GM21717 (cell line): Measurements from ENCODE around the gene MNT.

Source experiments
- ATAC-seq: cut with Tn5 transposase; IDR thresholded peaks from one replicate; pipeline ENCODE4 v1.9.1; 2021; ENCODE audit warnings: mild to moderate bottlenecking, moderate library complexity; ENCODE audit not compliant: unreplicated experiment

Gene MNT

DNA sequence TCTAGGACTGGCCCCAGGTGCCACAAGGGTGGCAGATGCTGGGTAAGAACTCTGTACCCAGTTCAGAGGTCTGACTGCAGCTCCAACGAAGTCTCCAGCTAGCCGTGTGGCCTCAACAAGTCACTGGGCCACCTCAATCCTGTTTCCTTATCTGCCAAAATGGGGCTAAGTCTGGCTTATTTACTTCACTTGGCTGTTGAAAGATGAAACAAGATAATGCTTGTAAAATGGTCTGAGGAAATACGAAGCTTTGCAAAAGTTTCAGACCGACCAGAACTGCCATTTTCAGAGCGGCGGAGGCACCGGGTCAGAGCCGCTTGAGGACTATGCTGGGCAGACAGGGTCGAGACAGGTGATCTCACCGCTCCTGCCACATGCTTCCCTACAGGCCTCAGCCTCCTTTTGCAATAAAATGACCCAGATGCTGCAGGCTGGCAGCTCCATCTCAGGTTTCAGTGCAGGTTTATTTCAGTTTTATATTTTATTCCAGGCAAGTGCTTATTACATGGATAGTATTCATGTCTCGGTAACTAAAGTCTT, 17.2 kb downstream of the MNT start:
- no peak for ATAC-seq

DNA sequence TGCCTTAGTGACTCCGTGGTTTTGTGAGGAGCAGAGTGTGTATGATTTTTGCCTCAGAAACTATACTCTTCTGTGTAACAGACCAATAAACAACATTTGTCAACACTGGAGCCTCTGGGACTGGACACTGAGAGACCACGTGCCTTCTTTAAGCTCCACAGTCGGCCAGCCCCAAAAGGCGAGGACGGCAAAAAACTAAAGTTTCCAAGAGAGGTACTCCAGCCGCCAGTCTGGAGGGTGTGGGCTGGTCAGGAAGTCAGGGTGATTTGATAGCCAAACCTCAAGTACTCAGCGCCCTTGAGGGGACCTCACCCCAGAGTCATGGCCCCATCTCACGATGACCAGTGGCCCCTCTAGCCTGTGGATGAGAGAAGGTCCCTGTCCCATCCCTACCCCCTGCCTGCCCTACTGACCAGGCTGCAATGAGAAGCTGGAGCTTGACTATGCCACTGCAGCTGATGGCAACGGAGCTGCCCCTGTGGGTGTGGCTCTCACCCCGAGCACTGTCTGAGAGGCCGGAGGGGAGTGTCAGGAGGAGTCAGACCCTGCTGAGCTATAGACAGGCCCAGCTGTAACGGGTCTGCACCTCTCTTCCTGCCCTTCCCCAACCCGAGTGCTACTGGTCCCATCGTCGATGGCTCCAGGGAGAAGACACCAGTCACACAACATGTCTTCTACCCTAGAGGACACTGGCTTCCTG, 19.8 kb downstream of the MNT start:
- no peak for ATAC-seq

DNA sequence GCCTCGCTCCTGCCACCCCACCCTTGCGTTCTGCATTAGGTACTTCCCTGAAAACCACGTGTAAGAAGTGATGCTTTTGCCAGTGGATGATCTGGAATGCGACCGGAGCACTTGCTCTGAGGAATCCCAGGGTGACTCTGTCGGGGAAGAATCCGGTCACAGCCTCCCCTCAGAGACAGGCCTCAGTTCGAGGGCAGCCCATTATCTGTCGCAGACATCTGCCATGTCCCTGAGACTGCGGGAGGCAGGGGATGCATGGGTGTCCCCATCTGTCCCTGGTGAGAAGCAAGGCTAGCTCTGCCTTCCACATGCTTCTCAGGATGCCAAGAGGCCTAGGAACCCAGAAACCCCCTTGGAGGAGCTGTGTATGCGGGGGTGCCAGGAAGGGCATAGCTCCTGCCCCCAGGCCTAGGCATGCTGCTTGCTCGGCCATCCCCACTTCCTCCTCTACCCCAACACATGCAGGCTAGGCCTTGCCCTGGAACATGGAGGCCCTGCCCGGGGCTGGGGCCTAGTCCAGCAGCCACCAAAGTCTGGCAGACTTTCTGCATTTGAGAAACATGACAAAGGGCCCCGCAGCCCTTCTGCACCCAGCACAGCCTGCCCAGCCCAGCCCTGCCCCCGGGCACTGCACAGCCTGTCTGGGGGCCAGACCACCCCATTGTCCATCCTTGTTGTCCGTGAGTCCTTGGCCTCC, 20.5 kb downstream of the MNT start:
- no peak for ATAC-seq

DNA sequence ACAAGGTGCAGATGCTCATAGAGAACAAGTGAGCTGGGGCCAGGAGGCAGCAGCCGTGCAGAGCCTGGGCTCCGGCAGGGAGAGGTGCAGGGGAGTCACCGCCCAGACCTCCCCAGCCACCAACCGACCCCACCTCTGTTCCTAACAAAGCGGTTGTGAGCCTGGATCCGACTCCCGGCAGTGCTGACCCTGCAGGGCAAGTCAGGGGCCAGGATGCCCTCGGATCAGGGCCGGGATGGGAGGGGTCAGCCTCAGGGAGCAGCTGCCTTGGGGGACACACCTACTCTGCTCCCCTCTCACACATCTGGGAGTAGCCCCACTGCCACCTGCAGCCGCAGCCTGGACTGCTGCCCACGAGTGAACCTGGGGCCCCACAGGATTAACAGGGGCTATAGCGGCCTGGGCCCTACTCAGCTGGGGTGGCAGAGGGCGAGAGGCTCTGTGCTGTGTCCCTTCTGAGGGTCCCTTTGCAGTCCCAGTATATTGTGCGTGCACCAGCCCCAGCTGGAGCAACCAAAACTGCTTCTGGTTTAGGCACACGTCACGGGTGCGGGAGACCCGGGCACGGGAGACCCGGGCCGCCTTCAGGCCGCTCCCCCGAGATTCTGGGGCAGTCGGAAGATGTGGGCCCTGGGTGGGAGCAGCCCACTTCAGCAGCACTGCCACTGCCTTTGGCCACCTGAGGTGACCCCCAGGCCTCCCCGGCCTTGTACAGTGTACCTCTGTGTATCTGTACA, 21.2 kb downstream of the MNT start:
- ATAC-seq = no peak

DNA sequence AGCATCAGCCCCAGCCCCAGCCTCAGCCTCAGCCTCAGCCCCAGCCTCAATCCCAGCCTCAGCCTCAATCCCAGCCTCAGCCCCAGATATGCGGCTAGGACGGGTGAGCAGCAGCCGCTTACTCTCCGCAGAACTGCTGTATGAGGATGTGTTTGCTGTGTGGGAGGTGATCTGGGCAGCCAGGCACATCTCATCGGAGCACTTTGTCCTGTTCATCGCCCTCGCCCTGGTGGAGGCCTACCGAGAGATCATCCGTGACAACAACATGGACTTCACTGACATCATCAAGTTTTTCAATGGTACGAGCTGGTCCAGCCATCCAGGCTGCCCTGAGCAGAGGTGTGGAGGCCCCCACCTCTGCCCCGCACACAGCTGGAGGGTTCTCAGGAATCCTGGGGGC, 22.0 kb downstream of the MNT start:
- ATAC-seq = no peak

DNA sequence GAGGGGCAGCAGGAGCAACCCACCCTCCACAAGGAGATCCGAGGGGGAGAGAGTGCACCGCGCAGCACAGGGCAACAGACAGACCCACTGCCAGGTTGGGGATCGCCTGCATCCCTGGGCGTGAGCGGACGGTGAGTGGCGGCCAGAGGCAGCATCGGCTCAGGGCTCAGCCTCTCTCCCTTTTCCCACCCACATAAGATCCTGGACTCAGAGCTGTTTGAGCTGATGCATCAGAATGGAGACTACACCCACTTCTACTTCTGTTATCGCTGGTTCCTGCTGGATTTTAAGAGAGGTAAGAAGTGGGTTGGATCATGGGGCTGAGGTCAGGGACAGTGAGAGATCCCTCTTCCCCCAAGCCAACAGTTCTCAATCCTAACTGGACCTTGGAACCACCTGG, 23.2 kb downstream of the MNT start:
- ATAC-seq = no peak

DNA sequence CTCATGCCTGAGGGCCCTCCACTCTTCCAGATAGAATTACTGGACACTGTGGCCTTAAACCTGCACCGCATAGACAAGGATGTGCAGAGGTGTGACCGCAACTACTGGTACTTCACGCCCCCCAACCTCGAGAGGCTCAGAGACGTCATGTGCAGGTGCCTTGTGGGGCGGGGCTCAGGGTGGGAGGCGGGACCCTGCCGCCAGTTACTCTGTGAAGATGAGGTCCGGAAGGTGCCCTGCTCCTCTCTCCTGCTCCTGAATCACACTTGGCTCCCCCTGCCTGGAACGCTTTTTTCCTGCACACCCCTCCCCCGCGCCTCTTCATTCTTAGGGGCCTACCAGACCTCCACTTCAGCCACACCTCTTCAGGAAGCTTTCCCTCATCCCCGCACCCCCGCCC, 24.8 kb downstream of the MNT start:
- ATAC-seq = no peak

DNA sequence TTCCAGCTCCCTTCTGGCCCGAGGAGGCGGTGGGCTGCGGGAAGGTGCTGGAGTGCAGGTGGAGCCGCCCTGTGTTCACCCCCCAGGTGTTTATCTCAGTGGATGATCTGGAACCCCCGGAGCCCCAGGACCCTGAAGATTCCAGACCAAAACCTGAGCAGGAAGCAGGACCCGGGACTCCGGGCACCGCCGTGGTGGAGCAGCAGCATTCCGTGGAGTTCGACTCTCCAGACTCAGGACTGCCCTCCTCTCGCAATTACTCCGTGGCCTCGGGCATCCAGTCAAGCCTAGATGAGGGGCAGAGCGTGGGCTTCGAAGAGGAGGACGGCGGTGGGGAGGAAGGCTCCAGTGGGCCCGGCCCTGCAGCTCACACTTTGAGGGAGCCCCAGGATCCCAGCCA, 25.5 kb downstream of the MNT start:
- no peak for ATAC-seq

DNA sequence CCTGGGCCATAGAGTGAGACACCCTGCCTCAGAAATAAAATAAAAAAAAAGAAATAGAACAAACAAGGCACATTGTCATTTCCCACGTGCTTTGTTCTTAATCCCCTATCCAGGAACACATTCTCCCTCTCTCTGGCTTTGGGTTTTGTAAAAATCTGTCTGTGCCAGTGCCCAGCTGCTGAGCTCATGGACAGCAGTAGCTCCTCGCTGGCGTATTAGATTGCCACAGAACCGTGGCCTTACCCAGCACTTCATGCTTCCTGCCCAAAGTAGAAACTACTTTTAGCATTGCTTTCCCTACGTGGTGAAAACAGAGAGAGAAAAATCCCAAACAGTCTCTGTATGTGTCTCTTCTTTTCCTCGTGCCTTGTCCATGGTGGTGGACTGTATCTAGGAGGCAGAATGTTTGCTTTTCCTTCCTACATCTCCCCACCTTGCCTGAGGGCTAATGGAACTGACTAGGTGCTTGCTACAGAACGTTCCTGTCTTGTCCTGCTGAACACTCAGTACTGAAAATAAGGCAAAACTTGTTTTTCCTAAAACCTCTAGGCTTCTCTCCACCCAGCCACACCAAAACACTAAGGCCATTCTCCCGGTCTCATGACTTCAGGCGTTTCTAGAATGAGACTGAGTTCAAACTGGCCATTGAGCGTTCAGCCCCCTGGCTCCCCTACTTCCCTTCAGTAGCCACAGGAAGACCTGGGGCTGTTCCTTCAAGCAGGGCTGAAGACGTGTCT, 26.1 kb downstream of the MNT start:
- ATAC-seq = no peak

DNA sequence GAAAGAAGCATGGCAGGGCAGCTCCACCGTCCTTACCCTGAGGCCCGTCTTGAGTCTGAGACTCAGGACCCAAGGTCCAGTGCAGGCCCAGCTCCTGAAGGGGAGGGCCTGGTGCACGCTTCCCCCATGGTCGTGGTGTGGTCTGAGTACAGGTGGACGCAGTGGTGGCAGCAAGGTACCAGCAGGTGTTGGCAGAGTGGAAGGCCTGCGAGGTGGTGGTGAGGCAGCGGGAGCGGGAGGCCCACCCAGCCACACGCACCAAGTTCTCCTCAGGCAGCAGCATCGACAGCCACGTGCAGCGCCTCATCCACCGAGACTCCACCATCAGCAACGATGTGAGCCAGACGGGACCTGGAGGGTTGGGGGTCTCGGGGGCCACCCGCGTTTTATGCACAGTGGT, 27.7 kb downstream of the MNT start:
- no peak for ATAC-seq

DNA sequence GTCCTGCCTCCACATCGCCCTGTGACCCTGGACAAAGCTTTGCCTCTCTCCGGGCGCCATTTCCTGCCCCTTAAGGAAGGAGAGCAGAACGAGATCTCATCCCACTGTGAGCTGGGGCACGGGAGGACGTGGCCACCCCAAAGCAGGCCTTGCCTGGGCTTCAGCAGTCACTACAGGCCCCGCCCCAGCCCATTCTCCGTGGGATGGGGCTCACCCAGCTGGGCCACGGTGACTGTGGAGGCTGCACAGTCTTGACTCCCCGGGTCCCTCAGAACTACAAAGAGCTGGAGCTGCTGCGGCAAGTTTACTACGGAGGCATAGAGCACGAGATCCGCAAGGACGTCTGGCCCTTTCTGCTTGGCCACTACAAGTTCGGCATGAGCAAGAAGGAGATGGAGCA, 28.2 kb downstream of the MNT start:
- ATAC-seq = no peak

DNA sequence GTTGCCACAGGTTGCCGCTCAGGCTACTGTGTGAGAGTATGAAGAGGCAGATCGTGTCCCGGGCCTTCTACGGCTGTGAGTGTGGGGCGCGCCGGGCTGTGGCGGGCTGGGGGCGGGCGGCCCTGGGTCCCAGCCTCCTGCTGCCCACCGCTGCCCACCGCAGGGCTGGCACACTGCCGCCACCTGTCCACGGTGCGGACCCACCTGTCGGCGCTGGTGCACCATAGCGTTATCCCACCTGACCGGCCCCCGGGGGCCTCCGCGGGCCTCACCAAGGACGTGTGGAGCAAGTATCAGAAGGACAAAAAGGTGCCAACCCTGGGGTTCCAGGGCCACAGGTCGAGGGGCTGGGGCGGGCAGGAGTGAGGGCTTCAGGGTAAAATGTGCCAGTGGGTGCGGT, 28.7 kb downstream of the MNT start:
- no peak for ATAC-seq

DNA sequence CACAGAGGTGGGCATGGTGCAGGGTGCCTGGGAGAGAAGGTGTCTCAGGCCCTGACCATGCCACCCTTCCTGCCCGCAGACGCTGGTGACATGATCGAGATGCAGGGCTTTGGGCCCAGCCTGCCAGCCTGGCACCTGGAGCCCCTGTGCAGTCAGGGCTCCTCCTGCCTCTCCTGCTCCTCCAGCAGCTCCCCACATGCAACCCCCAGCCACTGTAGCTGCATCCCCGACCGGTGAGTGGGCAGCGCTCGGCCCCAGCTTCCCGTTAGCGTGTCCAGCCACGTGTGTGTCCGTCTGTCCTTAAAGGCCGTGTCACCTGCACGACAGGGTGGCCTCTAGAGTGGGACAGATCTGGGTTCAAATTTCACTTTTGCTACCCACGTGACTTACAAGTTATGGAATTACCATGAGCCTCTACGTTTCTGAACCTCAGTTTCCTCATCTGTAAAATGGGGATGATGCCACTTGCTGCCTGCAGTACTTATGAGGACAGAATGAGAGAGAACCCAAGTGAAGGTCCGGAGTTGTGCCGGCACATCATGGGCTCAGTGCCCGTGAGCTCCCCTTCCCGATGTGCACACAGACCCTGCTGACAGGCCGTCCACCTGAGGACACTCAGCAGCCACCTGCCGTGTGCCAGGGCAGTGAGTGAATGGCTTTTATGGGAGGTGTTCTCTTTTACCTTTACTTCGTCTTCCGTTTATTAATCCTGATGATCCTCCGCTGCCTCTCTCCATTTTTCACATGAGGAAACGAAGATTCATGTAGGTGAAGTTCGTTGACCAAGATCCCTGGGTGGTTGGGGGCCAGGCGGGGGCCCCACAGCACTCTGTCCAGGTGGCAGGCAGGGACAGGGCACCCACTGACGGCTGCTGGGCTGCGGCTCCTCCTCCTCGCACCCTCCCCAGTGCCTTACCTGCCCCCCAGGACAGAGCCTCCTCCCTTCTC, 29.4 kb downstream of the MNT start:
- ATAC-seq = no peak

DNA sequence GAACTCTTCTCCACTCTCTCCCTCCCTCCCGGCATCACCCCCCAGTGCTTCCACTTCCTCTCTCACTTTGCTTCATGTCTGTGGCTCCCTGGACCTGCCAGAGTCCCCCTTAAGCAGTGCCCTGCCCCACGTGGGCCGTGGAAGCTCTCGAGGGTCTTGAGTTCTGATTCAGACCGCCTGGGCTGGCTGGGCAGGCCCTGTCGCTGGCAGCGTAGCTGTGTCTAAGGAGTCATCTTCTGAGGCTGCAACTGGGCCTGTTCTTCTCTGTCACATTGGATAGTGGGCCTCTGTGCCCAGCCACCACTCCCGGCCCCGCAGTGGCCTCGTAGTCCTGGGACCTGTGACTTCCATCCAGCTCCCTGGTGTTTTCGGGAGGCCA, 30.7 kb downstream of the MNT start:
- ATAC-seq = no peak

DNA sequence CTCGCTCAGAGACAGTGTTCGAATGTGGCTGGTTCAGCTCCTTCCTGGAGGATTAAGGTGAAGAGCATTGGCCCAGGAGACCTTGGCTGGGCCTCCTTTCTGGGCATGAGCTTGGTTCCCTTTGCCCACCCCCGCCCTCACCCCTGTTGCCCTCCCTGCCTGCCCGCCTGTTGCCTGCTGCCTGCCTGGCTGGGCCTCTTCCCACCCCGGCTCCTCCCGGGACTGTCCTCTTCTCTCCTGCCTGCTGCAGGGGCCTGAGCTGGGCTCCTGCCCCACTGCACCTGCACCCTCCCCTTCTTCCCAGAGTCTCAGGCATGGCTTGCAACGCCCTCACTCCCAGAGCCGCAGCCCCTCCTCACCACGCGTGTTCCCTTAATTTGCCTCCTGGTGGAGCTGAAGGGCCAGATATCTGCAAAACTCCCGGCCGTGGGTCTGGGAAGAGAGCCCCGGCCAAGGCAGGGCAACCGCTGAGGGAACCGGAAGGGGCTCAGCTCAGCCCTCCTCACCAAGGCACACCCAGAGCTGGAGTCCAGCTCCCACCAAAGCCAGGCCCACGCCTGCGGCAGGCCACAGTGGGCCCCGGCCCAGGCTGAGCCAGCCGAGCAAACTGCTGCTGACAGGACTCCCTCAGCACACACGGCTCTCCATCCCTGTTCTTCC, 31.2 kb downstream of the MNT start:
- ATAC-seq = no peak

DNA sequence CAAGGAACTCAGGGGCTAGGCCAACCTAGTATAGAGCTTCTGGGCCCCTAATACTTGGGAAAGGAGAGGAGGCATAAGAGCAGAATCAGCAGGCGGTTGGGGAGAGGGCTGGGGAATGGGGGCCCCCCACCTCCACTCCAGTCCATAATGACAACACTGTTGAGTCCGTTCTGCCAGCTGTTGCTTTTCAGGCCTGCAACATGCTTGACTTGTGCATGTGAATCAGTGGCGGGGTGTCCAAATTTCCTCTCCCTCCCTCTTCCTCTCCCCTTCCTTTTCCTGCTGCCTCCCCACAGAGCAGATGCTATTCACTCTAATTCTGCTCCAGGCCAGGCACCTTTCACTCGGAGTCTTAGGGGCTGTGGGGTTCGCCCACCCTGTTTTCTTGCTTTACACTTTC, 31.8 kb downstream of the MNT start:
- ATAC-seq = no peak

DNA sequence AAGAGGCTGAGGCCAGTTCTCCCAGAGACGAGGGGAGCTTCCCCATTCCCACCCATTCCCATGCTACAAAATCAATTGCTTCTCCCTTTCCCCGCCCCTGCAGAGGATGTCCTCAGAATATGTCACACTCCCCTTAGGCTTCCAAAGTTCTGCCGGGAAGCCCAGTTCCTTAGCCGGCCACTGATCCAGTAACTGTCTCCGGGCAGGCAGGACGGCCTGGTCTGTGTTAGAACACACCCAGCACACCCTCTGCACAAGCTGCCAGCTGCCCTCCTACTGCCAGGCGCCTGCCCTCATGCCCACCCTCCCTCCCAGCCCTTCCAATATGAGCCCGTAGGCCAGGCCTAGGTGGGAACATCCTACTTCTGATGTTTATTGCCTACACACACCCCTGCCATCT, 32.5 kb downstream of the MNT start:
- ATAC-seq = no peak

DNA sequence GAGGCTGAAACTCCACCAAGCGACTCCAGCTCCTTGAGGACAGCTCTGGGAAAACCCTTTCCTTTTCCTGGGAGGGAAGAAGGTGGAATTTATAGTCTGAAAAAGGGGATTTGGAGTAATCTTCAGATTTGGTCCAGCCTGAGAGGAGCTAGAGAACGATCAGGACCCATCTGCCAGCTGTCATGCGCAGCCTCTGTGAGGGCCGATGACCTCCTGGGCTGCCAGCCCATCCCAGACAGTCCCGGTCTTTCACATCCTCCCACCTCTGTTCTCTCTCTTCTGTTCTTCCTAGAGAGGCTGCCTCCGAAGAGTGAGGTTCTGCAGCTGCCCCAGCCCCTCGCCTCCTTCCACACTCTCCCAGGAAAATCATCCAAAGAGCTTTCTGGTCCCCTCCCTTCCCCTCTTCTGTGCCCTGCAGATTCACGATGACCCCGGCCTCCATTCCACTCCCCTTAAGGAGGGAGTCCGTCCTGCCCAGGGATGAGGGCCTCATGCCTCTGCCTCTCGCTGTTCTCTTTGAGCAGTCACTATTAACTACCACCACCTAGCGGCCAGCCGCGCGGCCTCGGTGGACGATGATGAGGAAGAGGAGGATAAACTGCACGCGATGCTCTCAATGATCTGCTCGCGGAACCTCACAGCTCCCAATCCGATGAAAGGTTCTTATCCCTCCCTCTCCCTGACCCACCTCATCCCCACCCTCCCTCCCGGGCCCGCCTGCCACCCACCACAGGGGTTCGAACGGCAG, 33.9 kb downstream of the MNT start:
- ATAC-seq = no peak

DNA sequence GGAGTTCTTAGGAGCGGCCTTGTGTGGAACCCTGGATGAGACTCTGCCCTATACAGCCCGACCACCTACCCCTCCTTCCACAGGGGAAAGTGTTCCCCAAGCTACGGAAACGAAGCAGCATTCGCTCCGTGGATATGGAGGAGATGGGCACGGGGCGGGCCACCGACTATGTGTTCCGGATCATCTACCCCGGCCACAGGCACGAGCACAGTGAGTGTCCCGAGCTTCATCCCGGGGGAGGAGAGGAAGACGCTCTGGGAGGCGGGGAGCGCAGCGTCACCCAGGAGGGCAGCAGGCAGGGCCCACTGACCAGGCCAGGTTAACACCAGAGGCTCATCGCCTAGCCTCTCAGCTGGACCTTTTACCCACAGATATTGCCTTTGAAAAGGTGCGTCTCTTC, 35.7 kb downstream of the MNT start:
- no peak for ATAC-seq
